HG03521 (cell line): Measurements from ENCODE around the gene GUK1.
"Not testable (repeated sequence)": the region's sequence is repeated elsewhere in the genome, so short reads cannot be mapped to it uniquely, and the experiment has no call there.

Source experiments
- ATAC-seq: cut with Tn5 transposase; IDR thresholded peaks from one replicate; pipeline ENCODE4 v1.9.1; 2021; ENCODE audit warnings: mild to moderate bottlenecking, moderate library complexity; ENCODE audit not compliant: unreplicated experiment

Gene GUK1

DNA sequence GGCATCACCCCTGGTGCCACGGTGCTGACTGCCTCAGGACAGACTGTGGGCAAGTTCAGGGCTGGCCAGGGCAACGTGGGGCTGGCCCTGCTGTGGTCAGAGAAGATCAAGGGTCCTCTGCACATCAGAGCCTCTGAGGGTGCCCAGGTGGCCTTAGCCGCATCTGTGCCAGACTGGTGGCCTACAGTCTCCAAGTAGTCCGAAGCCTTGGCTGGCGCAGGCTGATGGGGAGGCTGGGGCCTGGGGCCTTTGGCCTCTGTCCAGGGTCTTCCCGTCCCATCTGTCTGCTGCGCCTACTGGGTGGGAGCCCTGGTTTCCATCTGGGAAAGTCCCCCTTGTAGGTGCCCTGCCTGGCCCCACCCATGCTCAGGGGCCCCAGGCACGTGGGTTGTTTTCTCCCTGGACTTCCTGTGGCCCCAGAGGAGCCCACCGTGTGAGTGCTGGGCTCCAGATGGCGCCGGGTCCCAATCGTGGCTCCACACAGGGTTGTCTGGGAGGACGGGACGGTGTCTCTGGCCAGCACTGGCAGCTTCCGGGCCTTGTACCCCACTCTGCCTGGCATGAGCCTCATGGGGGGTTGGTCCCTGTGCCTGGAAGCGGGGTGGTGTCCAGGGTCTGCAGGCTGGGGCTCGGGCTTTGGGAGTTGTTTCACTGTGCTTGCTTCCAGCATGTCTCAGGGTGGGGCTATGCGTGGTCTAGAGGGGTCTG is 35.4 kb downstream of the GUK1 start:
- ATAC-seq: no peak

- ATAC-seq: no peak
Measured at GRCh38 chr1:228176024-228176395, 35.9 kb downstream of the GUK1 start.

DNA sequence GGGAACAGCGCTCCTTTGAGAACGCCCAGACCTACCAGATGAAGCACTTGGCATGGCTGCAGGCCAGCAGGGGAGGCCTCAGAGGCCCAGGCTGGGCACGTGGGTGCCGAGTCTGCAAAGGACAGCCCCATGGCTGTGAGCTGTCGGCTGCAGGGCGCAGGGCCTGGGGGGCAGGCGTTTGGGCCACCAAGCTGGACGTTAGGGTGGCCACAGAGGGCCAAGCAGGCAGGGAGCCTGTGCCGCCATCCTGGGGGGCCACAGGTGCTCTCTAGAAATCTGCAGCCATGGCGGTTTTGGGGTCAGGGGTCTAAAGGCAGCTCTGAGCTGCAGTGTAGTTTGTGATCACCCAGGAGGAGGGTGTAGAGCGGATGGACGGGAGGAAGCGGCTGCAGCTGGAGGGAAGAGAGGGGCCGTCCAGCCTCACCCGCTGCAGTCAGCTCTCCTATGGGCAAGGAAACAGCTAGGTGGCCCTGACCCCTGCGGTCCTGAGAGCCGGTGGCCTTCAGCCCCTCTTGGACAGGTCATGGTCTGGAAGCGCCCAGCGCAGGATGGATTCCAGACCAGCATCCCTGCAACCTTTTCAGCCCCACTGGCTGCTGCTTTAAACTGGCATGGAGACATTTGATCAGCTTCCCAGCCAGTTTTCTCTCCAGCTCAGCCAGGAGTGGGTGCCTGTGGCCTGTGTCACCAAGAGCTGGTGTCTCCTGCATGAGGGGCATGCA is 36.5 kb downstream of the GUK1 start:
- no peak for ATAC-seq

DNA sequence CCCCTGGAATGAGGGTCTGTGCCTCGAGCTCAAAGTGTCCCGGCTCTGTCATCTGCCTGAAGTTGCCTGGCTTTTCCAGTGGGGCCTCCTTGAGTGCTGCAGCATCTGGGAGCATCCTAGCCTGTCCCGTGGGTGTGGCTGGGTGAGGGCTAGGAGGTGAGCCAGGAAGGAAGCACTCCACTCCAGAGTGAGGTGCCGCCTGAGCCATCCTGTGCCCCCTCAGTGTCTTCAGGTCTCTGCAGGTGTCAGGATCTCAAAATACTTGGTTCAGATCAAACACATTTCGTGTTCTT is 37.0 kb downstream of the GUK1 start:
- ATAC-seq: no peak

- no peak for ATAC-seq
Measured at GRCh38 chr1:228177721-228178710, 37.9 kb downstream of the GUK1 start.

- ATAC-seq: no peak
Measured at GRCh38 chr1:228178737-228179684, 38.9 kb downstream of the GUK1 start.

- no peak for ATAC-seq
Measured at GRCh38 chr1:228180271-228180958, 40.3 kb downstream of the GUK1 start.

DNA sequence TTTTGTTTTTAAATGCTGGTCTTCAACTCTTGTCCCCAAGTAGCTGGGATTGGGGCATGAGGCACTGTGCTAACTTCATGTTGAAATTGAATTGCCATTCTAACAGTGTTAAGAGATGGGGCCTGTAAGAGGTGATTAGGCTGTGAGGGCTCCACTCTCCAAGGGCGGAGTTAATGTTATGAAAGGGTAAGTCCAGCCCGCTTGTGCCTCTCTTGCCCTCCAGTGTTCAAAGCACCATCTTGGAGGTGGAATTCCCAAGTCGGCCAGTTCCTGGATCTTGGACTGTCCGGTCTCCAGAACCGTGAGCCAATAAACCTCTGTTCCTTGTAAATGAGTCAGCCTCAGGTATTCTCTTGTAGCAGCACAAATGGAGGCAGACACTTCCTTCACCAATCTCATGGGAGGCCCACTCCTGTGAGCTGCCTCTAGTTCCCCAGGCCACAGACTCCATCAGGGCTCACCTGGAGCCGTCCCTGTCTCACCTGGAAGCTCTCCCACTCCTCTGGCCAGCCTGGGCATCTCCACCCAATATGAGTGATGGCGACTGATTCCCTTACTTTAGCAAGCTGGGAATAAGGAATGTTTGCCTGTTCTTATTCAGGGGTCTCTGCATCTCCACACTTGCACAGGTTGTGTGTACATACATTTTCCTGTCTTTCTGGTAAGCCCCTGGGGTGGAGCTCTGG is 41.0 kb downstream of the GUK1 start:
- no peak for ATAC-seq

GRCh38 chr1:228181645-228182034 is 41.6 kb downstream of the GUK1 start:
- ATAC-seq: no peak

- ATAC-seq: no peak
Measured at GRCh38 chr1:228182296-228183030, 42.4 kb downstream of the GUK1 start.

GRCh38 chr1:228184152-228184551 is 44.1 kb downstream of the GUK1 start:
- ATAC-seq: no peak

GRCh38 chr1:228185641-228185965 is 45.5 kb downstream of the GUK1 start:
- ATAC-seq: no peak

DNA sequence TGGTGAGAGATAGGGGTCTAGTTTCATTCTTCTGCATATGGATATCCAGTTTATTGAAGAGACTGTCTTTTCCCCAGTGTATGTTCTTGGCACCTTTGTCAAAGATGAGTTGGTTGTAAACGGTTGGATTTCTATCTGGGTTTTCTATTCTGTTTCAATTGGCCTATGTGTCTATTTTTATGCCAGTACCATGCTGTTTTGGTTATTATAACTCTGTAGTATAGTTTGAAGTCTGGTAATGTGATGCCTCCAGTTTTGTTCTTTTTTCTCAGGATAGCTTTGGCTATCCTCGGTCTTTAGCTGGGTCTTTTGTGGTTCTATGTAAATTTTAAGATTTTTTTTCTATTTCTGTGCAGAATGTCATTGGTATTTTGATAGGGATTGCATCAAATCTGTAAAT is 48.2 kb downstream of the GUK1 start:
- ATAC-seq: not testable (repeated sequence)

DNA sequence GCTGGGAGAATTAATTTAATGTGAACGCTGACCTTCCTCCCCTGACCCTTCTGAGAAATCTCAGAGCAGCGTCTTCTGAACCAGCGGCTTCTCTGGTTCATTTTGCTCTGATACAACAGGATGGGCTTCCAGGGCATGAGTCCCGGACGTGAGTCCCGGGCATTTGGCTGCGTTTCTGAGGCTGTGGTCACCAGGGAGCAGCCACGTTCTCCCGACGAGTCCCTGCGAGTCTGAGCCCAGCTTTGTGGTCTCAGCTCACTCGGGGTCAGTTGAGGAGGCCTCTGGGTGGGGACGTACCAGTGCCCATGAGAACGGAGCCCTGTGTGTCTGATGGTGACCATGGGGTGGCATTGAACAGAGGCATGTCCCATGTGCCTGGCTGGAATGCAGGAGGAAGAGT is 50.1 kb downstream of the GUK1 start:
- no peak for ATAC-seq

DNA sequence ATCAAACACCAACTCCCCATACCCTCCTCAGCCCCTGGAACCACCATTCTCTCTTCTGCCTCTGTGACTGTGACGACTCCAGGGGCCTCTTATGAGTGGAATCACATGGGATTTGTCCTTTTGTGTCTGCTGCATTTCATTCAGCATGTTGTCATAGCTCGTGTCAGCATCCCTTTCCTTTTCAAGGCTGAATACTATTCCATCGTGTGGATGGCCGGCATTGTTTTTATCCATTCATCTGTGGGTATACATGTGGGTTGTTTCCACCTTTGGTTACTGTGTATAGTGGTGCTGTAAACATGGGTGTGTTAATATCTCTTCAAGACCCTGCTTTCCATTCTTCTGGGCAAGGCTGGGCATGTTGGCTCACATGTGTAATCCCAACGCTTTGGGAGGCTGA is 50.7 kb downstream of the GUK1 start:
- ATAC-seq: no peak

DNA sequence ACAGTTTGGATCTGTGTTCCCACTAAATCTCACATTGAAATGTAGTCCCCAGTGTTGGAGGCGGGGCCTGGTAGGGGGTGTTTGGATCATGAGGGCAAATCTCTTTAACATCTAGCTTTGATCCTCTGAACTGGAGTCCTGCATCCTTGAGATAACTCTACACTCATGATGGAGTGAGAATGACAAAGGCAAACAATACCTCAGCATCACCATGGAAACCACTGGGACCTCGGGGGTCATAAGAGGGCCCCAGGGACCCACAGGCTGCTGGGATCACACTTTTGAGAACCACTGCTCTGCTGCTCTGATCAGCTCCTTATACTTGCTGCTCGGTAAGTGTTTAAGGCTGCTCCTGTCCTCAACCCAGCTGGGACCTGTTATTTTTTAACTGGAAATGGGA is 54.4 kb downstream of the GUK1 start:
- ATAC-seq: no peak

DNA sequence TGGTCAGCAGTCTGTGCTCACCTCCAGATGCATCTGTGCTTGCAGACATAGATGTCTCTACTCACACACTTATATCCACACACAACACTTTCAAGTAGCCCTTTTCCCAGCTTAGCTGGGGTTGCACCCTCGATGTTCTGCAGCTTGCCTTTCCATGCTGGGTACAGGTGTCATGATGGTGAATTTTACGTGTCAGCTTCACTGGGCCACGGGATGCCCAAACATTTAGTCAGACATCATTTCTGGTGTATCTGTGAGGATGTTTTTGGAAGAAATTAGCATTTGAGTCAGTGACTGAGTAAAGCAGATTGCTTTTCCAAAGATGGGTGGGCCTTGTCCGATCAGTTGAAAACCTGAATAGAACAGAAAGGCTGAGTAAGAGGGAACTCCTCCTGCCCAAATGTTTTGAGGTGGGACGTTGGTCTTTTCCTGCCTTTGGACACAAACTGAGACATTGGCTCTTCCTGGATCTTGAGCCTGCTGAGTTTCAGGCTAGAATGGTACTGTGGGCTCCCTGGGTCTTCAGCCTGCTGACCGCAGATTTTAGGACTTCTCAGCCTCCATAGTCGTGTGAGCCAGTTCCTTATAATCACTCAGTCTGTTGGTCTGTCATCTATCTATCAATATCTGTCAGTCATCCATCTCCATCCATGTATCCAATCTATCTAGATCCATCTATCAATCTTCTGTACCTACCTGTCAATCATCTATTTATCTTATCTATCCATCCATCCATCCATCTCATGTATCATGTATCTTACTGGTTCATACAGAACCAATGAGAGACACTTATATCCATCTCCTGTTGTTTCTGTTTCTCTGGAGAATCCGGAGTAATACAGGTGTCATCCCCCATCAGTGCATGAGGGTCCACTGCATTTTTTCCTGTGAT is 55.1 kb downstream of the GUK1 start:
- no peak for ATAC-seq
